ENCODE results near the gene NBPF3. TPM values are rescaled to one million over a fixed set of nuclear protein-coding genes. Genes with fewer than 3 reads are reported as not detected.
A peak's percentile ranks its signal among the peaks of the same experiment; 100 is the strongest.
"Not testable (repeated sequence)": the region's sequence is repeated elsewhere in the genome, so short reads cannot be mapped to it uniquely, and the experiment has no call there.

The NBPF3 gene
- 1 to 10 TPM; 7.9 to 9.4 TPM for total RNA-seq

DNA sequence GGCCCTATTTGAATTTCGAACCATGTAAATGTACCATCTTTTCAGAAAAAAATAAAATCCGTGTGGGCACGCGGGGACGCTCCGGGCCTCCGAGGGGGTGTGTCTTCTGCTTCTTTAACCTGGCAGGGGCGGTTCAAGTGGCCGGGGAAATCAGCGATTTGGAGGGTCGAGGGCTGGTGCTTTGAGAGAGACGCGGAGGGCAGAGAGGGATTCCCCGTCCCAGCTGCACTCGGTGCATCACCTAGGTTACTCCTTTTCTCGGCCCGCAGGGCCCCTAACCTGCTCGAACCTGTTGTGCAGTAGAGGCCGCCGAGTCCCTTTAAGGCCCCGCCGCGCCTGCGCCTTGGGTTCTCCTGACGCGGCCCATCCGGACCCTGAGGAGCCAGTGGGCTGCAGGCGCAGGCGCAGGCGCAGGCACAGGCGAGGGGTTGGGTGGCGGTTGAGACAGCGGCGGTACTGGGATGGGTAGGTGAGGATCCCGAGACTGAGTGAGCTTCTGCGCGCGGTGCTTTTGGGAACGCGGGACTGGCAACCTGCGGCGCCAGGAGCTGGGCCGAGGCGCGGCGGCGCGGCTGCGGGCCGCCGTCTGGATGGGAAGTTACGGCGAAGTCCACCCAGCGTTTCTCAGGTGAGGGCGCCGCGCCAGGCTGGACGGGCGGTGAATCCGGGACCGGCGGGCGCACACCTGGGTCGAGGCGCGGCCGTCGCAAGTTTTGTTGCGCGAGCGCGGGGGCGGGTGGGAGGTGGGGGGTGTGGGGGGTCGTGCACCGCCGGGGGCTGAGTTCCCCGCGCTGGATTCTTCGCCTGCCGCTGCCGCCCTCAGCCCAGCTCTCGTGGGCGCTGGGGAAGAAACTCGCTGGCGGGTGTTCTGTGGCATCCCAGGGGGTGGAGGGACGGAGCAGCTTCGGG is at the start of gene NBPF3:
Gene NBPF3 (plus strand): TSS at position 417 of the 909 bp plus-strand sequence. CDS start 4,950 bp downstream, outside the sequence.
- Mint-ChIP-seq H3K4me1 (ENCODE audit: low read depth) (peaks cover 13% of the 10 kb centered on the region), H3K36me3 (ENCODE audit: low read depth) (peaks cover under 1% of the 10 kb centered on the region), H3K9me3 (no peaks in the 10 kb centered on the region), H3K27ac (peak within 1 kb of the TSS; percentile 83), H3K27me3 (peaks cover 6% of the 10 kb centered on the region), H3K4me3 (peak within 1 kb of the TSS; percentile 78)
- POLR2A ChIA-PET, result interaction anchor here (0.6 kb wide), 1 partner anchor 10 kb away, joined by 3 read pairs; no protein-coding TSS in a partner anchor
- CTCF ChIA-PET, result no interaction called here
- peak; percentile 94 for DNase-seq
- TF ChIP-seq, protein P1, sequence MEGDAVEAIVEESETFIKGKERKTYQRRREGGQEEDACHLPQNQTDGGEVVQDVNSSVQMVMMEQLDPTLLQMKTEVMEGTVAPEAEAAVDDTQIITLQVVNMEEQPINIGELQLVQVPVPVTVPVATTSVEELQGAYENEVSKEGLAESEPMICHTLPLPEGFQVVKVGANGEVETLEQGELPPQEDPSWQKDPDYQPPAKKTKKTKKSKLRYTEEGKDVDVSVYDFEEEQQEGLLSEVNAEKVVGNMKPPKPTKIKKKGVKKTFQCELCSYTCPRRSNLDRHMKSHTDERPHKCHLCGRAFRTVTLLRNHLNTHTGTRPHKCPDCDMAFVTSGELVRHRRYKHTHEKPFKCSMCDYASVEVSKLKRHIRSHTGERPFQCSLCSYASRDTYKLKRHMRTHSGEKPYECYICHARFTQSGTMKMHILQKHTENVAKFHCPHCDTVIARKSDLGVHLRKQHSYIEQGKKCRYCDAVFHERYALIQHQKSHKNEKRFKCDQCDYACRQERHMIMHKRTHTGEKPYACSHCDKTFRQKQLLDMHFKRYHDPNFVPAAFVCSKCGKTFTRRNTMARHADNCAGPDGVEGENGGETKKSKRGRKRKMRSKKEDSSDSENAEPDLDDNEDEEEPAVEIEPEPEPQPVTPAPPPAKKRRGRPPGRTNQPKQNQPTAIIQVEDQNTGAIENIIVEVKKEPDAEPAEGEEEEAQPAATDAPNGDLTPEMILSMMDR (IDR thresholded peaks at IDR 0.05), result no peak
- peak; percentile 97 for ATAC-seq
- intact Hi-C loops (cut with micrococcal nuclease), result no loop called here

GRCh38 chr1:21391497-21391896 is 48.4 kb upstream of the NBPF3 start:
- ChIA-PET CTCF (no interaction called here), POLR2A (interaction anchor here (0.7 kb wide), 1 partner anchor 54 kb away, joined by 3 read pairs; no protein-coding TSS in a partner anchor)
- Mint-ChIP-seq H3K4me1 (ENCODE audit: low read depth) (peaks cover 7% of the 10 kb centered on the region), H3K36me3 (ENCODE audit: low read depth) (no peaks in the 10 kb centered on the region), H3K9me3 (no peaks in the 10 kb centered on the region), H3K27ac (no peak overlapping the region), H3K27me3 (peaks cover 11% of the 10 kb centered on the region), H3K4me3 (no peak overlapping the region)
- TF ChIP-seq, protein P1 (IDR thresholded peaks at IDR 0.05), result no peak
- ATAC-seq (no peak), DNase-seq (no peak)
- intact Hi-C loops (cut with micrococcal nuclease), result no loop called here

DNA sequence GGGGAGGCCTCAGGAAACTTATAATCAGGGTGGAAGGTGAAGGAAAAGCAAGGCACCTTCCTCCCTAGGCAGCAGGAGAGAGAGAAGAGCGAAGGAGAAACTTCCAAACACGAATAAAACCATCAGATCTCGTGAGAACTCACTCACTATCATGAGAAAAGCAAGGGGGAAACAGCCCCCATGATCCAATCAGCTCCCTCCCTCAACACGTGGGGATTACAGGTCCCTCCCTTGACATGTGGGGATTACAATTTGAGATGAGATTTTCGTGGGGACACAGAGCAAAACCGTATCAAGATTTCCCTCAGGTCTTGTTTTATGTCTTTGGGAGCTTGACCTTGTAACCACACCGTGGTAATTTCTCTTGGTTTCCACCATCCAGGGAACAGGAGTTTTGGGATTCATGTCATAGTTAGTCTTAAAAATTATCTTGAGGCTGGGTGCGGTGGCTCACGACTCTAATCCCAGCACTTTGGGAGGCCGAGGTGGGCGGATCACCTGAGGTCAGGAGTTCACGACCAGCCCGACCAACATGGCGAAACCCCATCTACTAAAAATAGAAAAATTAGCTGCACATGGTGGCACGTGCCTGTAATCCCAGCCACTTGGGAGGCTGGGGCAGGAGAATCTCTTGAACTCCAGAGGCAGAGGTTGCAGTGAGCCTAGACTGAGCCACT is 47.2 kb upstream of the NBPF3 start:
- TF ChIP-seq, protein P1 (IDR thresholded peaks at IDR 0.05), result no peak
- Mint-ChIP-seq H3K4me3 (no peak overlapping the region), H3K9me3 (no peaks in the 10 kb centered on the region), H3K4me1 (ENCODE audit: low read depth) (peaks cover 9% of the 10 kb centered on the region), H3K36me3 (ENCODE audit: low read depth) (no peaks in the 10 kb centered on the region), H3K27ac (no peak overlapping the region), H3K27me3 (peaks cover 11% of the 10 kb centered on the region)
- DNase-seq (no peak), ATAC-seq (no peak)
- CTCF ChIA-PET, result no interaction called here
- intact Hi-C loops (cut with micrococcal nuclease), result no loop called here
- POLR2A ChIA-PET, result no interaction called here

- CTCF ChIA-PET, result no interaction called here
- TF ChIP-seq, protein P1 (IDR thresholded peaks at IDR 0.05), result no peak
- Mint-ChIP-seq H3K4me3 (no peak overlapping the region), H3K27me3 (peaks cover 11% of the 10 kb centered on the region), H3K9me3 (no peaks in the 10 kb centered on the region), H3K36me3 (ENCODE audit: low read depth) (no peaks in the 10 kb centered on the region), H3K4me1 (ENCODE audit: low read depth) (peaks cover 9% of the 10 kb centered on the region), H3K27ac (no peak overlapping the region)
- no peak for ATAC-seq
- POLR2A ChIA-PET, result no interaction called here
- DNase-seq, result no peak
- intact Hi-C loops (cut with micrococcal nuclease), result no loop called here
Measured at GRCh38 chr1:21396516-21396915, 43.4 kb upstream of the NBPF3 start.

- ATAC-seq (peak; percentile 47), DNase-seq (peak; percentile 41)
- Mint-ChIP-seq H3K9me3 (no peaks in the 10 kb centered on the region), H3K4me3 (peak overlapping the region; percentile 62), H3K4me1 (ENCODE audit: low read depth) (peaks cover 9% of the 10 kb centered on the region), H3K27ac (peak overlapping the region; percentile 9), H3K36me3 (ENCODE audit: low read depth) (no peaks in the 10 kb centered on the region), H3K27me3 (peaks cover 8% of the 10 kb centered on the region)
- intact Hi-C loops (cut with micrococcal nuclease), result no loop called here
- CTCF ChIA-PET, result no interaction called here
- POLR2A ChIA-PET, result no interaction called here
- TF ChIP-seq, protein P1 (IDR thresholded peaks at IDR 0.05), result no peak
Measured at GRCh38 chr1:21397813-21398188, 42.1 kb upstream of the NBPF3 start.

GRCh38 chr1:21401726-21402346 is 38.1 kb upstream of the NBPF3 start:
- H3K4me1 Mint-ChIP-seq (ENCODE audit: low read depth); H3K4me3 Mint-ChIP-seq; H3K9me3 Mint-ChIP-seq; H3K36me3 Mint-ChIP-seq (ENCODE audit: low read depth); H3K27me3 Mint-ChIP-seq; intact Hi-C loops (cut with micrococcal nuclease); POLR2A ChIA-PET; H3K27ac Mint-ChIP-seq; CTCF ChIA-PET; DNase-seq; ATAC-seq: not testable (repeated sequence)

Measured in activated CD8-positive, alpha-beta T cell treated with anti-CD3 and anti-CD28 coated beads for 36 hours (primary cell).